ENCODE results near the gene CFAP58. TPM values are rescaled to one million over a fixed set of nuclear protein-coding genes. Genes with fewer than 3 reads are reported as not detected.

Gene CFAP58
- total RNA-seq, 1 experiment from 2014 or later: 0.63 TPM

DNA sequence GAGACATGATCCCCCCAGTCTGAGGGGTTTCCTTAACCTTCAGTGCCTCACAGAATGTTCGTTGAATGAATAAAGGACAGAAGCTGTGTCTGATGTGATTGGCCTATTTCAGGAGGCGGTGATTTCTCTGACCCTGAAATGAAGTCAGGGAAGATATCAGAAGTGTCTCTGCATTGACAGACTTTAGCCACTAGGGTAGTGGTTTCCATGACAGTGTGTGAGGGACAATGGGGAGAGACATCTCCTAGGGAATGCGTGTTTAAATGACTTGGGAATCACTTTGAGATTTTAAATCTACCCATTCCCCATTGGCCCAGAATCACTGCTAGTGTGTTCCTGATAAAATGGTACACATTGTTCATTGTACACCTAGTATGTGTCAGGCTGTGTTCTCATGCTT lies 132.0 kb downstream of the CFAP58 start:
- no peak overlapping the region for H3K4ac ChIP-seq (ENCODE audit: low read depth, low read length)
- no peak overlapping the region for H3K9ac ChIP-seq (ENCODE audit: extremely low read depth, insufficient read length, low read length)
- no peaks in the 10 kb centered on the region for H3K27me3 ChIP-seq (ENCODE audit: insufficient read depth, low read length)
- H2AFZ ChIP-seq (ENCODE audit: low read length): no peak overlapping the region
- no peak overlapping the region for H4K8ac ChIP-seq (replicated peaks; ENCODE audit: insufficient read length, low read depth, low read length)
- no peak overlapping the region for H2AK5ac ChIP-seq (ENCODE audit: insufficient read length, low read length)
- DNase-seq: no peak
- peaks cover 8 to 17% of the 10 kb centered on the region in 2 experiments for H3K4me1 Mint-ChIP-seq
- H3K27ac ChIP-seq (ENCODE audit: insufficient read length, low read depth, low read length): no peak overlapping the region
- peaks cover 0 to 4% (median 0%) of the 10 kb centered on the region in 3 experiments; a peak in 2 of 7 replicates for H3K36me3 Mint-ChIP-seq (ENCODE audit: insufficient read depth in 1 of 3, low read depth in 3 of 3)
- H3K79me1 ChIP-seq (ENCODE audit: insufficient read depth, low read depth, low read length, poor library complexity, severe bottlenecking): no peaks in the 10 kb centered on the region
- H3K4me2 ChIP-seq (ENCODE audit: insufficient read depth, insufficient read length, low read length): no peak overlapping the region
- no peaks in the 10 kb centered on the region for H3K4me1 ChIP-seq (ENCODE audit: insufficient read depth, low read length)
- H2BK120ac ChIP-seq (ENCODE audit: low read depth, low read length, poor library complexity, severe bottlenecking): no peak overlapping the region
- no peaks in the 10 kb centered on the region for H3K79me2 ChIP-seq (ENCODE audit: insufficient read depth, low read length)
- TF ChIP-seq CTCF (conservative IDR thresholded peaks at IDR 0.05): peak; percentile 65
- no peak overlapping the region for H2BK20ac ChIP-seq (ENCODE audit: low read depth, low read length, poor library complexity, severe bottlenecking)
- no peak overlapping the region for H4K5ac ChIP-seq (ENCODE audit: insufficient read length, low read depth, low read length)
- no peak overlapping the region for H3K23ac ChIP-seq (ENCODE audit: insufficient read length, low read depth, low read length)
- WGBS (ENCODE audit: extremely low coverage, insufficient read length, low lambda C conversion rate): no CpG with 5 or more reads among the region's 3 CpGs
- no peak overlapping the region for H2BK15ac ChIP-seq (ENCODE audit: low read depth, low read length)
- H4K20me1 ChIP-seq (ENCODE audit: control insufficient read depth, insufficient read depth, insufficient read length): no peaks in the 10 kb centered on the region
- H3K18ac ChIP-seq (ENCODE audit: insufficient read length, low read depth, low read length): no peak overlapping the region
- no peak overlapping the region for H2BK12ac ChIP-seq (ENCODE audit: insufficient read length, low read depth, low read length)
- no peak overlapping the region for H3K27ac Mint-ChIP-seq
- 0 out of 5 replicates have a peak, but pooled peaks cover 0 to 3% of the 10 kb centered on the region in 2 experiments for H3K9me3 Mint-ChIP-seq
- H3K9me3 ChIP-seq (ENCODE audit: control insufficient read depth, low read depth, low read length): no peaks in the 10 kb centered on the region
- peaks cover 3% of the 10 kb centered on the region for H3K23me2 ChIP-seq (ENCODE audit: insufficient read length, low read depth, low read length, poor library complexity, severe bottlenecking)
- H3K4me3 Mint-ChIP-seq: no peak overlapping the region
- H3K56ac ChIP-seq (ENCODE audit: insufficient read length, low read depth, low read length): no peak overlapping the region
- H3K27me3 Mint-ChIP-seq (ENCODE audit: low read depth): peaks cover 14% of the 10 kb centered on the region
- no peak overlapping the region for H3K14ac ChIP-seq (ENCODE audit: insufficient read depth, low read length)
- H3T11ph ChIP-seq (ENCODE audit: low read length): no peak overlapping the region
- H2BK5ac ChIP-seq (ENCODE audit: insufficient read length, low read length): no peak overlapping the region
- H4K91ac ChIP-seq (ENCODE audit: insufficient read length, low read depth, low read length): no peak overlapping the region
